ENCODE measurements around the gene DEFB115. TPM values are rescaled to one million over a fixed set of nuclear protein-coding genes. Genes with fewer than 3 reads are reported as not detected.

Gene DEFB115
- total and polyA plus RNA-seq, 2 of the 8 experiments (the other 6 are each of a cell fraction or from before 2014, with no cell fraction given), result not detected

- no peak overlapping the region for H3K4ac ChIP-seq (replicated peaks; ENCODE audit: insufficient read length, low read depth, low read length)
- no peak overlapping the region for H3K18ac ChIP-seq (ENCODE audit: extremely low read depth, low read length)
- H3K9me3 ChIP-seq (ENCODE audit: insufficient read depth in 2 of 2, low read depth in 1 of 2, low read length in 1 of 2), result peaks cover 86 to 92% of the 10 kb centered on the region in 2 experiments
- ChIA-PET POLR2A (ENCODE audit: partially characterized antibody) (no interaction called here), CTCF (ENCODE audit: partially characterized antibody) (no interaction called here)
- WGBS, 2 experiments (ENCODE audit: extremely low coverage in 1 of 2, insufficient coverage in 1 of 2, insufficient read length in 1 of 2, insufficient replicate concordance in 2 of 2, low coverage in 1 of 2, low lambda C conversion rate in 2 of 2, missing lambda C conversion rate in 1 of 2), result 55% methylated on average over 3 of the region's 3 CpGs; no CpG with 5 or more reads in 1 of the 2 experiments
- no peak overlapping the region for H4K91ac ChIP-seq (replicated peaks; ENCODE audit: insufficient read length, low read length)
- H4K5ac ChIP-seq (ENCODE audit: insufficient read length, low read depth, low read length), result no peak overlapping the region
- no peak for DNase-seq (ENCODE audit: low read depth in 1 of 2, low spot score in 2 of 2)
- no peak overlapping the region for H3K23ac ChIP-seq (ENCODE audit: insufficient read length)
- H3K23me2 ChIP-seq (ENCODE audit: low read depth, low read length), result no peaks in the 10 kb centered on the region
- H2AK5ac ChIP-seq (ENCODE audit: low read depth, low read length), result no peak overlapping the region
- no peak overlapping the region for H2BK12ac ChIP-seq (ENCODE audit: low read depth, low read length)
- H3K27ac ChIP-seq (ENCODE audit: low read depth, low read length), result no peak overlapping the region
- no peak overlapping the region for H3K4me2 ChIP-seq (ENCODE audit: insufficient read depth in 1 of 2, low read depth in 2 of 2, low read length in 2 of 2)
- H3K79me1 ChIP-seq (ENCODE audit: low read depth, low read length), result no peaks in the 10 kb centered on the region
- H2BK20ac ChIP-seq (ENCODE audit: low read length), result no peak overlapping the region
- no peak overlapping the region for H2BK15ac ChIP-seq (ENCODE audit: low read length)
- H3K14ac ChIP-seq (ENCODE audit: insufficient read length), result no peak overlapping the region
- no peak overlapping the region for H2BK120ac ChIP-seq (replicated peaks; ENCODE audit: low read depth, low read length)
- 0 out of 8 replicates have a peak, but pooled peaks cover 0 to 4% (median 0%) of the 10 kb centered on the region in 4 experiments for H3K36me3 ChIP-seq (ENCODE audit: control insufficient read depth in 2 of 4, insufficient read depth in 4 of 4, low read length in 3 of 4)
- no peak for FAIRE-seq
- H3K27me3 ChIP-seq (replicated peaks in 1 of 4; ENCODE audit: control insufficient read depth in 3 of 4, extremely low read depth in 1 of 4, insufficient read depth in 3 of 4, low read length in 3 of 4), result no peaks in the 10 kb centered on the region
- no peak overlapping the region for H3K4me3 ChIP-seq (ENCODE audit: extremely low read depth in 1 of 4, insufficient read depth in 2 of 4, low read depth in 3 of 4, low read length in 4 of 4)
- no peak overlapping the region for H2AFZ ChIP-seq (ENCODE audit: low read length)
- H2BK5ac ChIP-seq (ENCODE audit: low read depth, low read length), result no peak overlapping the region
- H3K4me1 ChIP-seq (replicated peaks in 1 of 4; ENCODE audit: control insufficient read depth in 3 of 4, insufficient read depth in 4 of 4, low read length in 3 of 4), result no peaks in the 10 kb centered on the region
- no peak overlapping the region for H3K56ac ChIP-seq (replicated peaks; ENCODE audit: insufficient read length, low read depth, low read length)
- no peak overlapping the region for H3K9ac ChIP-seq (replicated peaks in 1 of 4; ENCODE audit: extremely low read depth in 1 of 4, low read depth in 3 of 4, low read length in 3 of 4)
- H3K79me2 ChIP-seq (ENCODE audit: control insufficient read depth in 1 of 2, insufficient read depth in 2 of 2, low read length in 2 of 2), result no peaks in the 10 kb centered on the region
- no peak overlapping the region for H4K8ac ChIP-seq (ENCODE audit: extremely low read depth, insufficient read depth, low read length)
- H4K20me1 ChIP-seq (replicated peaks in 1 of 2; ENCODE audit: control insufficient read depth in 1 of 2, insufficient read depth in 2 of 2, low read length in 2 of 2), result no peaks in the 10 kb centered on the region
- TF ChIP-seq, protein P1, sequence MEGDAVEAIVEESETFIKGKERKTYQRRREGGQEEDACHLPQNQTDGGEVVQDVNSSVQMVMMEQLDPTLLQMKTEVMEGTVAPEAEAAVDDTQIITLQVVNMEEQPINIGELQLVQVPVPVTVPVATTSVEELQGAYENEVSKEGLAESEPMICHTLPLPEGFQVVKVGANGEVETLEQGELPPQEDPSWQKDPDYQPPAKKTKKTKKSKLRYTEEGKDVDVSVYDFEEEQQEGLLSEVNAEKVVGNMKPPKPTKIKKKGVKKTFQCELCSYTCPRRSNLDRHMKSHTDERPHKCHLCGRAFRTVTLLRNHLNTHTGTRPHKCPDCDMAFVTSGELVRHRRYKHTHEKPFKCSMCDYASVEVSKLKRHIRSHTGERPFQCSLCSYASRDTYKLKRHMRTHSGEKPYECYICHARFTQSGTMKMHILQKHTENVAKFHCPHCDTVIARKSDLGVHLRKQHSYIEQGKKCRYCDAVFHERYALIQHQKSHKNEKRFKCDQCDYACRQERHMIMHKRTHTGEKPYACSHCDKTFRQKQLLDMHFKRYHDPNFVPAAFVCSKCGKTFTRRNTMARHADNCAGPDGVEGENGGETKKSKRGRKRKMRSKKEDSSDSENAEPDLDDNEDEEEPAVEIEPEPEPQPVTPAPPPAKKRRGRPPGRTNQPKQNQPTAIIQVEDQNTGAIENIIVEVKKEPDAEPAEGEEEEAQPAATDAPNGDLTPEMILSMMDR (IDR thresholded peaks at IDR 0.05; ENCODE audit: control extremely low read depth in 1 of 3, insufficient read depth in 1 of 3, low read depth in 1 of 3, low read length in 3 of 3), result no peak
- TF ChIP-seq ZNF274 (IDR thresholded peaks at IDR 0.05; ENCODE audit: borderline replicate concordance, extremely low read depth, low read length), result no peak
- no peak for TF ChIP-seq EGR1 (IDR thresholded peaks at IDR 0.05; ENCODE audit: borderline replicate concordance, low read depth, low read length)
- TF ChIP-seq SP2 (IDR thresholded peaks at IDR 0.05; ENCODE audit: low read length), result no peak
- TF ChIP-seq CBX8 (IDR thresholded peaks at IDR 0.05; ENCODE audit: borderline replicate concordance, low read depth, low read length), result no peak
- TF ChIP-seq EZH2 (IDR thresholded peaks at IDR 0.05; ENCODE audit: low read depth, low read length, severe bottlenecking), result no peak
- no peak for TF ChIP-seq MAFK (IDR thresholded peaks at IDR 0.05; ENCODE audit: low read depth, low read length)
- no peak for TF ChIP-seq YY1 (IDR thresholded peaks at IDR 0.05; ENCODE audit: low read depth, low read length)
- TF ChIP-seq GTF2F1 (IDR thresholded peaks at IDR 0.05; ENCODE audit: borderline replicate concordance, low read depth, low read length), result no peak
- no peak for TF ChIP-seq TEAD4 (IDR thresholded peaks at IDR 0.05; ENCODE audit: low read depth, low read length)
- TF ChIP-seq CREB1 (IDR thresholded peaks at IDR 0.05), result no peak
- no peak for TF ChIP-seq RFX5 (IDR thresholded peaks at IDR 0.05; ENCODE audit: borderline replicate concordance, low read depth, low read length)
Observed at GRCh38 chr20:31256959-31257358, 505 bp upstream of the DEFB115 start.
